Endothelial cell (in vitro differentiated cells): ENCODE data around the gene LRRC45. TPM values are rescaled to one million over a fixed set of nuclear protein-coding genes. Genes with fewer than 3 reads are reported as not detected.
A peak's percentile ranks its signal among the peaks of the same experiment; 100 is the strongest.

Experiments
- DNase-seq: peaks from one replicate; pipeline ENCODE4 v3.0.0; 2021; ENCODE audit warnings: low spot score
- H3K27ac Mint-ChIP-seq: one replicate; pipeline ENCODE4 v1.8.0; 2021; ENCODE audit warnings: mixed read lengths, inconsistent platforms; ENCODE audit not compliant: unreplicated experiment
- H3K27me3 Mint-ChIP-seq: one replicate; pipeline ENCODE4 v1.8.0; 2021; ENCODE audit warnings: mild to moderate bottlenecking, moderate library complexity, mixed read lengths, inconsistent platforms; ENCODE audit not compliant: unreplicated experiment
- H3K36me3 Mint-ChIP-seq: one replicate; pipeline ENCODE4 v1.8.0; 2021; ENCODE audit warnings: mild to moderate bottlenecking, low read depth, mixed read lengths, inconsistent platforms; ENCODE audit not compliant: unreplicated experiment
- H3K4me1 Mint-ChIP-seq: one replicate; pipeline ENCODE4 v1.8.0; 2021; ENCODE audit warnings: mild to moderate bottlenecking, mixed read lengths, inconsistent platforms; ENCODE audit not compliant: unreplicated experiment
- H3K4me3 Mint-ChIP-seq: one replicate; pipeline ENCODE4 v1.8.0; 2021; ENCODE audit warnings: mild to moderate bottlenecking, mixed read lengths, inconsistent platforms; ENCODE audit not compliant: unreplicated experiment
- H3K9me3 Mint-ChIP-seq: one replicate; pipeline ENCODE4 v1.8.0; 2021; ENCODE audit warnings: mixed read lengths, inconsistent platforms; ENCODE audit not compliant: unreplicated experiment
- total RNA-seq: library from RNA; stranded (reverse); fragmentation: NEBNext Ultra II Directional; extraction: Animal tissue kit (Norgen Biotek cat#: 25700); gene quantifications from one replicate; pipeline ENCODE4 v1.2.1, GENCODE V29; 2021; ENCODE audit not compliant: unreplicated experiment
- TF ChIP-seq, protein P1 (sequence below): fragments of 200-600 bp; sonication (generic); IDR thresholded peaks from one replicate; pipeline ENCODE4 v1.5.0; 2021; ENCODE audit warnings: antibody characterized with exemption; ENCODE audit not compliant: unreplicated experiment

The LRRC45 gene
- total RNA-seq, 1 donor from 2014 or later = 12.2 TPM

DNA sequence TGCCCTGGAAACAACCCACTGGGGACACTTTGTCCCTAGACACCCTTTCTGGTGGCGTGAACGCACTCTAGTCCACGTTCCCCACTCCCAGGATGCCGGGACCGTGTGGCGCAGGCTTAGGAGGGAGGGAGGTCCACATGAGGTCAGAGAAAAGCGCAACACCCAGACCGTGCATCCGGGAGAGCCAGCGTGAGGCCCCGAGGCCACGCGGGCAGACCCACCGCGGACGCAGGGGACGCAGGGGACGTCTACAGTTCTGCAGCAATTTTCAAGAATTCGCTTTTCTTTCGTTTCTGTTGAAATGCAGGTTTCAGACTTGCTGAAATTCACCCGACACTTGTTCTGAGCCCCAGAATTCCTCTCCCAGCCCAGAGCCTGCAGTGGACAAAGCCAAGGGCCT is 23.8 kb downstream of the LRRC45 start:
- no peak overlapping the region for H3K27ac Mint-ChIP-seq
- no peaks in the 10 kb centered on the region for H3K4me1 Mint-ChIP-seq
- TF ChIP-seq, protein P1, sequence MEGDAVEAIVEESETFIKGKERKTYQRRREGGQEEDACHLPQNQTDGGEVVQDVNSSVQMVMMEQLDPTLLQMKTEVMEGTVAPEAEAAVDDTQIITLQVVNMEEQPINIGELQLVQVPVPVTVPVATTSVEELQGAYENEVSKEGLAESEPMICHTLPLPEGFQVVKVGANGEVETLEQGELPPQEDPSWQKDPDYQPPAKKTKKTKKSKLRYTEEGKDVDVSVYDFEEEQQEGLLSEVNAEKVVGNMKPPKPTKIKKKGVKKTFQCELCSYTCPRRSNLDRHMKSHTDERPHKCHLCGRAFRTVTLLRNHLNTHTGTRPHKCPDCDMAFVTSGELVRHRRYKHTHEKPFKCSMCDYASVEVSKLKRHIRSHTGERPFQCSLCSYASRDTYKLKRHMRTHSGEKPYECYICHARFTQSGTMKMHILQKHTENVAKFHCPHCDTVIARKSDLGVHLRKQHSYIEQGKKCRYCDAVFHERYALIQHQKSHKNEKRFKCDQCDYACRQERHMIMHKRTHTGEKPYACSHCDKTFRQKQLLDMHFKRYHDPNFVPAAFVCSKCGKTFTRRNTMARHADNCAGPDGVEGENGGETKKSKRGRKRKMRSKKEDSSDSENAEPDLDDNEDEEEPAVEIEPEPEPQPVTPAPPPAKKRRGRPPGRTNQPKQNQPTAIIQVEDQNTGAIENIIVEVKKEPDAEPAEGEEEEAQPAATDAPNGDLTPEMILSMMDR = no peak
- H3K27me3 Mint-ChIP-seq = peaks cover 9% of the 10 kb centered on the region
- no peaks in the 10 kb centered on the region for H3K9me3 Mint-ChIP-seq
- no peak for DNase-seq
- H3K36me3 Mint-ChIP-seq = peaks cover 8% of the 10 kb centered on the region
- peak overlapping the region; percentile 62 for H3K4me3 Mint-ChIP-seq

DNA sequence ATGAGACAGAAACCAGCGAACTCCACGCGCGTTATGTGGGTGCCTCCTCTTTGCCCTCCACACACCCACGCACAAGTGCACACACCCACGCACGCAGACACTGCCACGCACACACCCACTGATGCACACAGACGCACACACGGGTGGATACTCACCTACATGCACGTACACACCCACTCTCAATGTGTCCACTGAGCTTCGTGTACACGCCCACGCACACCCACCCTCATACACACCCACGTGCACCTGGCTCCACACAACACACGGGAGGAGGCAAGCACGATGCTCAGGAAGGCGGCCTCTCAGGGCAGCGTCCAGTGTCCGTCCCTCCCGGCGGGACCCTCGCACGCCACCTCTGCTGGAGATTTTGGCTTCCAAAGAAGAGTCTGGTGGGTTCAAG is 24.3 kb downstream of the LRRC45 start:
- Mint-ChIP-seq H3K4me1 (no peaks in the 10 kb centered on the region), H3K27me3 (peaks cover 6% of the 10 kb centered on the region), H3K9me3 (no peaks in the 10 kb centered on the region), H3K27ac (no peak overlapping the region), H3K36me3 (peaks cover 8% of the 10 kb centered on the region), H3K4me3 (peak overlapping the region; percentile 62)
- DNase-seq = no peak
- TF ChIP-seq, protein P1 = no peak

DNA sequence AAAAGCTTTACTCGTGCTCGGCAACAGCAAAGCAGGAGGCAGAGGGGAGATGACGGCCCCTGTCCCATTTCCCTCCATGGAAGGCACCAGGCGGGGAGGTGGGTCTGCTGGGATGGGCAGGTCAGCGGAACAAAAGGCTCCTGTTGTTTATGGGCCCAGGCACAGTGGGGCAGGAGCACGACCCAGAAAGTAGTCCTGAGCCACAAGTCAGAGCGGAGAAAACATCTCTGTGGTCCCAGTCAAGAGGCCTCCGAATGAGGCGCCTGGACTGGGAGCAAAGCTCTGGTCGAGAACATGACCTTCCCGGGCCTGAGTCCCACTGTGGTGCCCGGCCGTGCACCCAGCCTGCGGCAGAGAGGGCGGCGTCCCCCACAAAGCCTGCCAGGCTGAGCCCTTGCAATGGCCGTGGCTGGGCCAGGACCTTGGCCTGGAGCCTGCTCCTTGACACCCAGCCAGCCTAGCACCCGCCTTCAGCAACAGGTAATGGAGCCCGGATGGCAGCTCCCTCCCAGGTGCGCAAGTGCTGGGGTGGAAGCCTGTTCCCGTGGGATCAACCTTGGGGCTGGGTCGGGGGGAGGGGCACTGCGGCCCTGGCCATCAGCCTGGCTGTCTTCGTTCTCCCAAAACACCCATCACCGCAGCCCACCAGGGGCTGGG is 24.9 kb downstream of the LRRC45 start:
- Mint-ChIP-seq H3K36me3 (peaks cover 8% of the 10 kb centered on the region), H3K4me3 (peak overlapping the region; percentile 62), H3K27me3 (peaks cover 6% of the 10 kb centered on the region), H3K4me1 (no peaks in the 10 kb centered on the region), H3K27ac (no peak overlapping the region), H3K9me3 (no peaks in the 10 kb centered on the region)
- TF ChIP-seq, protein P1 = no peak
- DNase-seq = no peak

DNA sequence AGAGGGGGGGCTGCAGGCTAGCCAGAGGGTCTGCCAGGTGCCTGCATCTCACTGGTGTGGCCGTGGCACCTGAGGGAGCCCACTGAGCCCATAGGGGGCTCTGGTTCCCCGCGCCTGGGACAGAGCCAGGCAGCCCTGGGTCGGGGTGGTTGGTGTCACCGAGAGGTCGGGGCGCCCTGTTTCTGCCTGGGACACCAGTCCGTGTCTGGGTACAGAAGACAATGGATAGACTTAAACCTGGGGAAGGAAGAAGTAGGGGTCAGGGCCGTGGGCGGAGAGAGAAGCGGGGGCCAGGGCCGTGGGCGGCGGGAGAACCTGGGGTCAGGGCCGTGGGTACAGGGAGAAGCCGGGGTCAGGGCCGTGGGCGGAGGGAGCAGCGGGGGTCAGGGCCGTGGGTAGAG is 25.5 kb downstream of the LRRC45 start:
- Mint-ChIP-seq H3K4me1 (no peaks in the 10 kb centered on the region), H3K36me3 (peaks cover 8% of the 10 kb centered on the region), H3K4me3 (no peak overlapping the region), H3K27ac (no peak overlapping the region), H3K9me3 (no peaks in the 10 kb centered on the region), H3K27me3 (peaks cover 7% of the 10 kb centered on the region)
- TF ChIP-seq, protein P1 = no peak
- DNase-seq = no peak

DNA sequence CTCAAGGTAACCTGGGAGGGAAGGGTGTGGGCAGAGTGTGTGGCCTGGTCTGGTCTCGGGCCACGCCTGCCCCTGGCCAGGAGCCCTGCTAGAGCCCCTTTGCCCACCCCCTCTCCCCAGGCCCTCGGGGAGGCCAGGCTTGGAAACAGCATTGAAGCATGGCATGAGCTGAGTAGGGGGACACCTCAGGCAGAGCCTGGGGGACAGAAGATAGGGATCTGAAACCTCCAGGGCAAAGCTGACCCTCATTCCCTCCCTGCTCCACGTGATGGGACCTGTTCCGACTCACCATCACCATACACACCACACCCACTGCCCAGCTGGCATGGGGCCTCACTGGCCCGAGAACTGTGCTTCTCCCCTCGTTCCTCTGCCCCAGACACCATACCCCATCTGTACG is 26.0 kb downstream of the LRRC45 start:
- no peak overlapping the region for H3K4me3 Mint-ChIP-seq
- H3K36me3 Mint-ChIP-seq = peaks cover 8% of the 10 kb centered on the region
- DNase-seq = no peak
- peaks cover 10% of the 10 kb centered on the region for H3K27me3 Mint-ChIP-seq
- no peaks in the 10 kb centered on the region for H3K4me1 Mint-ChIP-seq
- no peaks in the 10 kb centered on the region for H3K9me3 Mint-ChIP-seq
- no peak overlapping the region for H3K27ac Mint-ChIP-seq
- TF ChIP-seq, protein P1 = no peak
